HG02588 (cell line): ENCODE measurements around the gene MCF2L.

ENCODE experiments used
- ATAC-seq: cut with Tn5 transposase; IDR thresholded peaks from one replicate; pipeline ENCODE4 v1.9.1; 2021; ENCODE audit warnings: mild to moderate bottlenecking, moderate library complexity; ENCODE audit not compliant: unreplicated experiment

The MCF2L gene

DNA sequence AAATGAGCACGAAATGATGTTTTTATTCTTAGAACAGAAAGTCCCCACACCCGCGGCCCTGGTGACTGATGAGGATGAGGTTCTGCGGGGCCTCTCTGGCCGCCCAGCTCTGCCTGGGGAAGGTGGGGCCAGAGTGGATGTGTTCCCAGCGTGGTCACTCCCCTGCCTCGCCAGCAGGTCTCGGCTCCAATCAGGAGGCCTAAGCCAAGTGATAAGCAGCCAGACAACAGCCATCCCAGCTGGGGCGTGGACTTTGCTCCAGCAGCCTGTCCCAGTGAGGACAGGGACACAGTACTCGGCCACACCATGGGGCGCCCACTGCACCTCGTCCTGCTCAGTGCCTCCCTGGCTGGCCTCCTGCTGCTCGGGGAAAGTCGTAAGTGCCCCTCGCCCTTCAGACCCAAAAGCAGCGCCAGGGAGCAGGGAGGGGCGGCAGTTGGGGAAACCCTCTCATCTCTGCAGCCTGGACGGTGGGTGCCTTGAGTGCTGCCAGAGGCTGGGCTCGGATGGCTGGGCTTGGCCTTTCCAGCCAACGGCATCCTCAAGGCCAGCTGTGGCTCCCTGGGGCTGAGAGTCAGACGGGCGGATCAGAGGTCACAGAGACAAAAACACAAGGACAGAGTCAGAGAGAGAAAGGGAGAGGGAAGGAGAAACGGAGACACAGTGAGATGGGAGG, 153.7 kb downstream of the MCF2L start, which contains the start of gene F10:
F10 (plus strand) TSS at position 250 of the 676 bp plus-strand sequence; CDS start at position 307, 57 bp downstream.
- ATAC-seq: no peak

GRCh38 chr13:113123226-113124201, 154.5 kb downstream of the MCF2L start:
- no peak for ATAC-seq

DNA sequence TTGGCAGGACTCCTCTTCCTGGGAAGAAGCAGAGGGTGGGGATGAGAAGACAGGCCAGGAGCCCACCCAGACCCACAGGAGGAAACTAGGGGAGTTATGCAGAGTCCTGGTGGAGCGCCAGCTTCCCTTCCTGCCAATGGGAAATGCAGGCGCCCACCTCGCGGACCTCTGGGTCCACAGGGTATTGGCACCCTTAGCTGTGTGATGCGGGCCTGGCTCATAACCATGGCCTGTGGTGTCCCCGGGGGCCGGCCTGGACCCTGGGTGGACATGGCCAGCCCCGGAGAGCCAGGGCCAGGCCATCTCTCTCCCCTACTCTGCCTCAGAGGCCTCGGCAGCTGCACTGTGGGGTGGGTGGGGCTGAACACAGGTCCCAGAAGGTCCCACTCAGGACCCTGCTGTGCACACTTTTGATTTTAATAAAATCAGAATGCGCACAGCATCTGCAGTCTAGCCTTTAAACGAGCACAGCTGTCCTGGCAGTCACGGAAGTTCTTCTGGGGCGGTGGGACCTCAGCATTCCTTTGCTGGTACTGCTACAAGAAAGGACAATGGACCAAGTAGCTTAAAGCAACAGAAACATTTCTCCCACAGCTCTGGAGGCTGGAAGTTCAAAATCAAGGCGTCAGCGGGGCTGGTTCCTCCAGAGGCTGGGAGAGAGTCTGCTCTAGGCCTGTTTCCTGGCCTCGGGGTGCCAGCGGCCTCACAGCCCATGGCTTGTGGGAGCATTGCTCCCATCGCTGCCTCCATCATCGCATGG, 155.4 kb downstream of the MCF2L start:
- no peak for ATAC-seq

GRCh38 chr13:113125506-113126264, 156.7 kb downstream of the MCF2L start:
- ATAC-seq: no peak

DNA sequence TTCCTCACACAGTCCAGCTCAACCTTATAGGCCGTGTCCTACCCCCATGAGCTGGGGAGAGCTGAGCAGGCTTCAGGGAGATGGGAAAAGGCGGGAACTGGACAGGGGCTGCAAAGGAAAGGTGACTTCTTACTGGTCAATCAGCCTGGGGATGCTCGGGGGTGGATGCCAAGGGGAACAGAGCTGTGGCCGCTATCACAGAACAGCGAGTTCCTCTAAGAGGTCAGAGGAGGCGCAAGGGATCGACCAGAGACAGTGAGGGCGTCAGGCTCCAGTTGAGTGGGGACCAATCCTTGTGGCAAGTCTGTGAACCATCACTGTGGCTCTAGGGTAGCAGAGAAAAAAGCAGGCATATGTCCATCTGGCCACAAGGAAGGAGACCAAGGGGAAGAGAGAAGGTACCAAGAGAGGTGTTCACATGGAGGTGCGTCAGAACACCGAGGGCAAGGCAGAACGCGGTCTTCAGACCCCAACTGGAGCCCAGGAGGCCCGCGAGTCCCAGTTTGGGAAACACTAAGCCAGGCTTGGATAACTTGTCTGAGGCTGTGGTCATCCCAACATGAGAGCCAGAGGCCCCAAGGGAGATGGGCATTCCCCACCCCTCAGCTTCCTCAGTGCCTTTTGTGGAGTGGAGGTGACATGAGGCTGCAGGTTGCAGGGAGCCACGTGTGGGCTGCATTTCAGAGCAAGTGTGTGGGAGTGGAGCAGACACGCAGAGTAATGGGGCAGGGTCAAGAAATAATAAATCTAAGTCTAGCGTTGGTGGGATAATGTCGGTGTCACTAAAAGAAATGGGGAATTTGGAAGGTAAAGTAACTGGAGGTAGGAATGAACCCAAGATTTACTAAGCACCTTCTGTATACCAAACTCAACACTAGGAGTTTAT, 157.5 kb downstream of the MCF2L start:
- ATAC-seq: no peak

GRCh38 chr13:113129480-113129879, 160.5 kb downstream of the MCF2L start:
- no peak for ATAC-seq

DNA sequence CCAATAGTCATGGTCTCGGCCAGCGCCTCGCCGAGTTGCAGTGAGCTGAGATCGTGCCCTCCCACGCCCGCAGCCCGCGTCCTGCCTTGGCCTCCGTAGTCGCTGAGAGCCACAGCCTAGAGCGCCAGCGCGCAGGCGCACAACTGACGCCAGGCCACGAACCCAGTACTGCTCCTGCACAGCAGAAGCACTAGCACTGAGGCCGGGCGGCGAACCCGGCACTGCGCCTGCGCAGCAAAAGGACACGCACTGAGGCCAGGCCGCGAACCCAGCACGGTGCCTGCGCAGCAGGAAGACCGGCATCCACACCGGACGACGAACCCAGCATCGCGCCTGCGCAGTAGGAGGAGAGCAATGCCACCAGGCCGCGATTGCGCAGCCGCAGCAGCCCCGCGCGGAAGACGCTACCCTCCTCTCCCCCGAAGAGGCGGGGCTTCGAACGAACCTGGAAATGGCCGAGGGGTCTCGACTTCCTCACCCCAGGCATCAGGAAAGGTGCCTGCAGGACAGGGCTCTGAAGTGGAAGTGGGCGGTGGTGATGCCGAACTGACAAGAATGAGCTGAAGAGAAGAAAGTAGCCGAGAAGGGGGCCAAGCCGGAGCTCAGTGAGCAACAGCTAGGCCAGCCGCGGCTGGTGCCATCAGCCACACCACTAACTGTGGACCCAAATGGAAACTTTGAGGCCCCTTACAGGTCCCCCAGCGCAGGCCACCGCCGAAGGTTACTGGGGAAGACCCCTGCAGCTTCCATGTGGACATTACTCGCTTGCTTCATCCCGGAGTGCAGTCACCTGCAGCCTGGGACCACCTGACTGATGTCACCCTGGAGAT, 161.1 kb downstream of the MCF2L start:
- no peak for ATAC-seq

DNA sequence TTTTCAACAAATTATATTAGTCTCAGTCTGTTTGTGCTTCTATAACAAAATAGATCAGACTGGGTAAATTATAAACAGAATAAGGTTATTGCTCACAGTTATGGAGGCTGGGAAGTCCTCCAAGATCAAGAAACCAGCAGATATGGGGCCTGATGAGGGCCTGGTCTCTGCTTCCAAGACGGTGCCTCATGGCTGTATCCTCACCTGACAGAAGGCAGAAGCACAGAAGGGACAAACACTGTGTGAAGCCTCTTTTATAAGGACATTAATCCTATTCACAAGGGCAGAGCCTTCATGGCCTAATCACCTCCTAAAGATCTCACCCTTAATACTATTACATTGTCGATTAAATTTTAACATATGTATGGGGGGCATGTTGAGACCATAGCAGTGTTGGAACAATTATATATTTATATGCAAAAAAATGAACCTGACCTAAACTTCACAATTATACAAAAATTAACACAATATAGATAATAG, 166.3 kb downstream of the MCF2L start:
- no peak for ATAC-seq

DNA sequence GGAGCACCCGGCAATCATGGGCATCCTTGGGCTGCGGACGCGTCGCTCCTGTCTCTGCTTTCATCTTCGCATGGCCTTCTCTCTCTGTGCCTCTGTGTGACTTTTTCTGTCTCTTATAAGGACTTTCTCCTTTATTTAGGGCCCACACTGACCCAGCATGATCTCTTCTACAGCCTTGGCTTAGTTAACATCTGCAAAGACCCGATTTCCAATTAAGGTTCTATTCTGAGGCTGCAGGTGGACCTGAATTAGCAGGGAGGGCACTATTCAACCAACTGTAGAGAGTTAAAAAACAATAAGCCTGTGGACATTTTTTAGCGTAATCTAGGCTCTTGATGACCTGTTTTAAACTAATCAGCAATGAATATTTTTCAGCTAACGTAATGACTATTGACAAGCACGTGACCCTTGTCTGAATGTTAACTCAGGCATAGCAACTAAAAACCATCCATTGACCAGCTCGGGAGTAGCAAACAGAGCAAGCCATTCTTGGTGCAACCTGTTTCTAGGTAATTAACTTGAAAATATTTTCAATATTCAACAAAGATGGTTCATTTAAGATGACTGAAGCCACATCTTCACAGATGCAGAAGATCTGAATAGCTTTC, 168.8 kb downstream of the MCF2L start:
- no peak for ATAC-seq

DNA sequence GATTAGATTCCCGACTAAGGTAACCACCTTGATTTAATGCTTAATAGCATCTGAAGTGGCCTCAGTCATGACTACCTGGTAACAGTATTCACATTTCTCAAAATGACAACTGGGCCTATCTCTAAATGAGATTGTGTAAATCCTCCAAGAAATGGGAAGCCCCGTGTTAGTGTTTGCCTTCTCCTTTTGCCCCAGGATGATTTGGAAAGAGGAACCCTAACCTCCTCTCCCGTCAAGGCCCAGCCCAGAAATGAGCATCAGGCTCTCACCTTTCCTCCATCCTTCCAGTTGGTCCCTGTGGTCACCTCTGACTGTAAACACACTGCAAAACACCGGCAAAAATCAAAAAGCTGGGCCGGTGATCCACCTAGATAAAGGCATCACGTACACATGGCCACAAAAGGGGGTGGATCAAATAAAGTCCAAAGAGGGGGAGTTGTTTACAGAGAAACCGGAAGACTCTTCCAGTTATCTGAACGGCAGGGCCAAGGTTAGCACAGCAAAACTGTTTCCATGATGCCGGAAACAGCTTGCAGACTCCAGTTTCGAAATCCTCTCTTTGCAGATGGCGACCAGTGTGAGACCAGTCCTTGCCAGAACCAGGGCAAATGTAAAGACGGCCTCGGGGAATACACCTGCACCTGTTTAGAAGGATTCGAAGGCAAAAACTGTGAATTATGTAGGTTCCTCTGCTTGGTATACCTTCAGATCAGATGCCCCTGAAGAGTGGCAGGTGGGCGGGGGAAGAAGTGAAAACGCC, 170.0 kb downstream of the MCF2L start:
- no peak for ATAC-seq

DNA sequence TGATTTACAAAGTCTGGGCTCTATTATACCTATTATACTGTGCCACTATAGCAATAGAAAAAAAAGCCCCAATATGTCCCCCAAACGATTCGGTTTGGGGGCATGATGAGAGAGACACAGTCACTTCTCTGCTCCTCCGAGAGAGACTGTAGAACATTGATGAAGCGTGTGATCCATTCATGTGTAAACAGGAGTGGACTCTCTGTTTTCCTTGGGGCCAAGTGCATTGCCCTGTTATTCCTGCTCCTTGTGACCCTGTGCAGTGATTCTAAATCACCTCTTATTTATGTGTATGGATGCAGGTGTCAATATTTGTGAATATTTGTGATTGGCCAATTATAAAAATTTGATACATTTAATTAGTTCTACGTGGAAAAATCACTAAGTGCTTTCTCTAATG, 170.6 kb downstream of the MCF2L start:
- no peak for ATAC-seq

DNA sequence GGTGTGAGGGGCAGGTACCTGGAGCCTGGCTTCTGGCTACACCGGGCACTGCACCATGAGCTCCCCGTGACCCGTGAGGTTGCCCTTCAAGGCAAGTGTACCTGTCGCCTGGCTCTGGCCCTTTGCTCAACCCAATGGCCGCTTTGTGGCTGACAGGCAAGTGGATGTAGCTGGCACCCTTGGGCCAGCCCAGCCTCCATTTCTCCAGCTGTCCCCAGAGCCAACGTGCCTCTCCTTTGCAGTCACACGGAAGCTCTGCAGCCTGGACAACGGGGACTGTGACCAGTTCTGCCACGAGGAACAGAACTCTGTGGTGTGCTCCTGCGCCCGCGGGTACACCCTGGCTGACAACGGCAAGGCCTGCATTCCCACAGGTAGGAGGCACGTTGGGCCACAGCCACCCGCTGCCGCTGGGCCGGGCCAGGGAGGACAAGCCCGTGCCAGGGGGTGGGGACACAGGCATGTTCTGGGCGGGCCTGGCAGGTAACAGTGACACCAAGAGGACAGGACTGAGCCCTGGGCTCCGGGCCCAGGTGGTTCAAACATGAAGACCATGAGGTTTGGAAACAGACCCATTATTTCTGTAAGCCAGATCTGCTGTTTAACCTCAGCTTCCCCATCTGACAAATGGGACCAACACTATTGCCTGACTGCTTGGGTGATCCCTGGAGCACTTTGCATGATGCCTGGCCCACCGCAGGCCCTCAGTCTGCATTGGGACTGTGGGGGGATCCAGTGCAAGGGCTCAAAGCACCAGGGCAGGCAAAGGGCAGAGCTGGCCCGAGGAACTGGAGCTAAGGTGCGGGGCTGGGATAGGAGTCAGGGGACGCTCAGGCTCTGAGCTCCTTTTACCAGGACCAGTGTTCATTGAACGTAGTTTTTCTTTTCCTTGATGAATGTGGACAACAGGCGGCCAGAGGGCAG, 171.9 kb downstream of the MCF2L start:
- no peak for ATAC-seq

DNA sequence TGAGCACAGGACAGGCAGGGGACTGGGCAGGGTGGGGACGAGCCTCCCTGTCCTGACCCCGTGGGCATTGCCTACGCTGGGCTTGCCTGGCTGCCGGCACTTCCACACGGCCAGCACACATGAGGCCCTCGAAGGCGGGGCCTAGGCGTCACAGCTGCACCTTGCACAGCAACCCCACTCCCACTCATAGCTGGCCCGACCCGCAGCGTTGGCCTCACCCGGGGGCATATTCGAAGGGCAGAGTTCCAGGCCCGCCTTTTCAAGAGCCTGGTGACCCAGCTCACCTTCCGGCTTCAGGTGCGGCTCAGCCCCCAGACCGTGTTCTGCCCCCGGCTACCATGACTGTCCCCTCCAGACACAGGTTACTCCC, 172.6 kb downstream of the MCF2L start:
- ATAC-seq: no peak

DNA sequence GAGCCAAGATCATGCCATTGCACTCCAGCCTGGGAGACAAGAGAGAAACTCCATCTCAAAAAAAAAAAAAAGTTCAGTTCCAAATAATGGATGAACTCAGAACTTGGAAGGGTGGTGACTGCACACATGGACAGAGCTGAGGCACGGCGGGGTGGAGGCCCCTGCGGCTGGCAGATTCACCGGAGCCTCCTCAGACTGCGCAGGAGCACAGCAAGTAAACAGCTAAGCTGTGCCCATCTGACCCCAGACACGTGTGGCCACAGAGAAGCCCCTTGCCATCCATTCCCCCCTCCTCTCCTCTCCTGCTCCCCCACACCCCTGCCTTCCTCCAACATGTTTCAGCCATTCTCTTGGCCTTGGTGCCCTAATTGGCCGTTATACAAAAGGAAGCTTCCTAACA, 173.9 kb downstream of the MCF2L start:
- ATAC-seq: no peak

GRCh38 chr13:113143466-113144254, 174.6 kb downstream of the MCF2L start:
- no peak for ATAC-seq

DNA sequence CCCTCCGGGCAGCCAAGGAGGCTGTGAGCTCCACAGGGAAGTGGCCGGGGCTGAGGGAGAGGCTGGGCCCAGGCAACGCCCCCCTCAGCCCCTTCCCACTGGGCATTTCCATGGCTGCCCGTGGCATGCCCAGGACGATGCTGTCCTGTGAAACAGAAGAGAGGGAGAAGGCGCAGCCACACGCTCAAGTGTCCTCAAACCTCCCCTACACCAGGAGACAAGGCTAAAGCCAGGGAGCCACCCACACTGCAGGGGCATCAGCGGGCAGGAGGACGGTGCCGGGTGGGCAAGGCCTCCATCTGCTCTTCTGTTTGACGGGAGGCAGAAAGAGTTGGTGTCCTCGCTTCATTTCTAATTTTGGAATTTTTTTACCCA, 175.2 kb downstream of the MCF2L start:
- ATAC-seq: no peak
